ENCODE data around the gene TSEN15. TPM values are rescaled to one million over a fixed set of nuclear protein-coding genes. Genes with fewer than 3 reads are reported as not detected.

Gene TSEN15
- total and polyA plus RNA-seq, 2 experiments from 2014 or later = 55.8 TPM

GRCh38 chr1:184032306-184032929 lies 19.1 kb upstream of the TSEN15 start (continued):
- no peak for TF ChIP-seq CTCF (conservative IDR thresholded peaks at IDR 0.05; ENCODE audit: low read depth in 2 of 2)

GRCh38 chr1:184032930-184033418 lies 18.6 kb upstream of the TSEN15 start:
- Histone ChIP-seq H3K79me2 (replicated peaks; ENCODE audit: insufficient read depth) (no peaks in the 10 kb centered on the region), H3K9me2 (ENCODE audit: insufficient read depth) (no peaks in the 10 kb centered on the region), H3K4me2 (no peak overlapping the region), H3K4me3 (no peak overlapping the region), H3K4me1 (ENCODE audit: insufficient read depth) (peaks cover 14% of the 10 kb centered on the region), H3K27me3 (ENCODE audit: insufficient read depth) (peaks cover 46% of the 10 kb centered on the region), H3F3A (replicated peaks; ENCODE audit: low read depth) (peaks cover 9% of the 10 kb centered on the region; the same call in 1 of the 2 replicates), H2AFZ (no peak overlapping the region), H3K27ac (ENCODE audit: low read depth) (no peak overlapping the region), H3K36me3 (ENCODE audit: insufficient read depth) (peaks cover 2% of the 10 kb centered on the region; the same call in 1 of the 2 replicates), H4K20me1 (replicated peaks; ENCODE audit: insufficient read depth) (no peaks in the 10 kb centered on the region)
- DNase-seq (ENCODE audit: low spot score) (no peak), ATAC-seq (no peak)
- Mint-ChIP-seq H3K36me3 (ENCODE audit: low read depth) (no peaks in the 10 kb centered on the region), H3K27me3 (ENCODE audit: insufficient read depth, low read depth, poor library complexity) (peaks cover 17% of the 10 kb centered on the region), H3K4me1 (peaks cover 11% of the 10 kb centered on the region), H3K4me3 (no peak overlapping the region), H3K9me3 (no peaks in the 10 kb centered on the region; the same call in 2 of the 3 replicates), H3K27ac (no peak overlapping the region)
- TF ChIP-seq CREB1 (CRISPR knock-in tag; IDR thresholded peaks at IDR 0.05; ENCODE audit: low read depth) (no peak), EZH2 (IDR thresholded peaks at IDR 0.05; ENCODE audit: low read depth, unreplicated experiment) (no peak), CTCF (conservative IDR thresholded peaks at IDR 0.05; ENCODE audit: low read depth in 2 of 2) (no peak), ZNF114 (CRISPR knock-in tag; IDR thresholded peaks at IDR 0.05) (no peak), POLR2AphosphoS5 (IDR thresholded peaks at IDR 0.05; ENCODE audit: low read depth) (no peak), JUNB (IDR thresholded peaks at IDR 0.05; ENCODE audit: unreplicated experiment) (no peak), ZNF331 (CRISPR knock-in tag; IDR thresholded peaks at IDR 0.05; ENCODE audit: low read depth) (no peak), NANOG (IDR thresholded peaks at IDR 0.05; ENCODE audit: borderline replicate concordance) (no peak), EZH2phosphoT487 (IDR thresholded peaks at IDR 0.05; ENCODE audit: unreplicated experiment) (no peak), STAT1 (IDR thresholded peaks at IDR 0.05; ENCODE audit: unreplicated experiment) (no peak)
- TF ChIP-seq, protein P1, sequence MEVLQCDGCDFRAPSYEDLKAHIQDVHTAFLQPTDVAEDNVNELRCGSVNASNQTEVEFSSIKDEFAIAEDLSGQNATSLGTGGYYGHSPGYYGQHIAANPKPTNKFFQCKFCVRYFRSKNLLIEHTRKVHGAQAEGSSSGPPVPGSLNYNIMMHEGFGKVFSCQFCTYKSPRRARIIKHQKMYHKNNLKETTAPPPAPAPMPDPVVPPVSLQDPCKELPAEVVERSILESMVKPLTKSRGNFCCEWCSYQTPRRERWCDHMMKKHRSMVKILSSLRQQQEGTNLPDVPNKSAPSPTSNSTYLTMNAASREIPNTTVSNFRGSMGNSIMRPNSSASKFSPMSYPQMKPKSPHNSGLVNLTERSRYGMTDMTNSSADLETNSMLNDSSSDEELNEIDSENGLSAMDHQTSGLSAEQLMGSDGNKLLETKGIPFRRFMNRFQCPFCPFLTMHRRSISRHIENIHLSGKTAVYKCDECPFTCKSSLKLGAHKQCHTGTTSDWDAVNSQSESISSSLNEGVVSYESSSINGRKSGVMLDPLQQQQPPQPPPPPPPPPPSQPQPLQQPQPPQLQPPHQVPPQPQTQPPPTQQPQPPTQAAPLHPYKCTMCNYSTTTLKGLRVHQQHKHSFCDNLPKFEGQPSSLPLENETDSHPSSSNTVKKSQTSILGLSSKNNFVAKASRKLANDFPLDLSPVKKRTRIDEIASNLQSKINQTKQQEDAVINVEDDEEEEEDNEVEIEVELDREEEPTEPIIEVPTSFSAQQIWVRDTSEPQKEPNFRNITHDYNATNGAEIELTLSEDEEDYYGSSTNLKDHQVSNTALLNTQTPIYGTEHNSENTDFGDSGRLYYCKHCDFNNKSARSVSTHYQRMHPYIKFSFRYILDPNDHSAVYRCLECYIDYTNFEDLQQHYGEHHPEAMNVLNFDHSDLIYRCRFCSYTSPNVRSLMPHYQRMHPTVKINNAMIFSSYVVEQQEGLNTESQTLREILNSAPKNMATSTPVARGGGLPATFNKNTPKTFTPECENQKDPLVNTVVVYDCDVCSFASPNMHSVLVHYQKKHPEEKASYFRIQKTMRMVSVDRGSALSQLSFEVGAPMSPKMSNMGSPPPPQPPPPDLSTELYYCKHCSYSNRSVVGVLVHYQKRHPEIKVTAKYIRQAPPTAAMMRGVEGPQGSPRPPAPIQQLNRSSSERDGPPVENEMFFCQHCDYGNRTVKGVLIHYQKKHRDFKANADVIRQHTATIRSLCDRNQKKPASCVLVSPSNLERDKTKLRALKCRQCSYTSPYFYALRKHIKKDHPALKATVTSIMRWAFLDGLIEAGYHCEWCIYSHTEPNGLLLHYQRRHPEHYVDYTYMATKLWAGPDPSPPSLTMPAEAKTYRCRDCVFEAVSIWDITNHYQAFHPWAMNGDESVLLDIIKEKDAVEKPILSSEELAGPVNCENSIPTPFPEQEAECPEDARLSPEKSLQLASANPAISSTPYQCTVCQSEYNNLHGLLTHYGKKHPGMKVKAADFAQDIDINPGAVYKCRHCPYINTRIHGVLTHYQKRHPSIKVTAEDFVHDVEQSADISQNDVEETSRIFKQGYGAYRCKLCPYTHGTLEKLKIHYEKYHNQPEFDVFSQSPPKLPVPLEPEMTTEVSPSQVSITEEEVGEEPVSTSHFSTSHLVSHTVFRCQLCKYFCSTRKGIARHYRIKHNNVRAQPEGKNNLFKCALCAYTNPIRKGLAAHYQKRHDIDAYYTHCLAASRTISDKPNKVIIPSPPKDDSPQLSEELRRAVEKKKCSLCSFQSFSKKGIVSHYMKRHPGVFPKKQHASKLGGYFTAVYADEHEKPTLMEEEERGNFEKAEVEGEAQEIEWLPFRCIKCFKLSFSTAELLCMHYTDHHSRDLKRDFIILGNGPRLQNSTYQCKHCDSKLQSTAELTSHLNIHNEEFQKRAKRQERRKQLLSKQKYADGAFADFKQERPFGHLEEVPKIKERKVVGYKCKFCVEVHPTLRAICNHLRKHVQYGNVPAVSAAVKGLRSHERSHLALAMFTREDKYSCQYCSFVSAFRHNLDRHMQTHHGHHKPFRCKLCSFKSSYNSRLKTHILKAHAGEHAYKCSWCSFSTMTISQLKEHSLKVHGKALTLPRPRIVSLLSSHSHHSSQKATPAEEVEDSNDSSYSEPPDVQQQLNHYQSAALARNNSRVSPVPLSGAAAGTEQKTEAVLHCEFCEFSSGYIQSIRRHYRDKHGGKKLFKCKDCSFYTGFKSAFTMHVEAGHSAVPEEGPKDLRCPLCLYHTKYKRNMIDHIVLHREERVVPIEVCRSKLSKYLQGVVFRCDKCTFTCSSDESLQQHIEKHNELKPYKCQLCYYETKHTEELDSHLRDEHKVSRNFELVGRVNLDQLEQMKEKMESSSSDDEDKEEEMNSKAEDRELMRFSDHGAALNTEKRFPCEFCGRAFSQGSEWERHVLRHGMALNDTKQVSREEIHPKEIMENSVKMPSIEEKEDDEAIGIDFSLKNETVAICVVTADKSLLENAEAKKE (CRISPR knock-in tag; IDR thresholded peaks at IDR 0.05) = no peak
- TF ChIP-seq, protein P2, sequence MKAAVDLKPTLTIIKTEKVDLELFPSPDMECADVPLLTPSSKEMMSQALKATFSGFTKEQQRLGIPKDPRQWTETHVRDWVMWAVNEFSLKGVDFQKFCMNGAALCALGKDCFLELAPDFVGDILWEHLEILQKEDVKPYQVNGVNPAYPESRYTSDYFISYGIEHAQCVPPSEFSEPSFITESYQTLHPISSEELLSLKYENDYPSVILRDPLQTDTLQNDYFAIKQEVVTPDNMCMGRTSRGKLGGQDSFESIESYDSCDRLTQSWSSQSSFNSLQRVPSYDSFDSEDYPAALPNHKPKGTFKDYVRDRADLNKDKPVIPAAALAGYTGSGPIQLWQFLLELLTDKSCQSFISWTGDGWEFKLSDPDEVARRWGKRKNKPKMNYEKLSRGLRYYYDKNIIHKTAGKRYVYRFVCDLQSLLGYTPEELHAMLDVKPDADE (IDR thresholded peaks at IDR 0.05) = no peak

Measured in GM23338 (cell line).